NK-92 (cell line): ENCODE measurements around the gene TAP2.

ENCODE experiments used
- DNase-seq: peaks from one replicate; lab custom pipeline; 2025; ENCODE audit not compliant: unreplicated experiment; lab: John Stamatoyannopoulos, UW

Gene TAP2

GRCh38 chr6:32794510-32794909 is 44.0 kb downstream of the TAP2 start:
- no peak for DNase-seq

- no peak for DNase-seq
Measured at GRCh38 chr6:32792901-32793435, 45.6 kb downstream of the TAP2 start.

DNA sequence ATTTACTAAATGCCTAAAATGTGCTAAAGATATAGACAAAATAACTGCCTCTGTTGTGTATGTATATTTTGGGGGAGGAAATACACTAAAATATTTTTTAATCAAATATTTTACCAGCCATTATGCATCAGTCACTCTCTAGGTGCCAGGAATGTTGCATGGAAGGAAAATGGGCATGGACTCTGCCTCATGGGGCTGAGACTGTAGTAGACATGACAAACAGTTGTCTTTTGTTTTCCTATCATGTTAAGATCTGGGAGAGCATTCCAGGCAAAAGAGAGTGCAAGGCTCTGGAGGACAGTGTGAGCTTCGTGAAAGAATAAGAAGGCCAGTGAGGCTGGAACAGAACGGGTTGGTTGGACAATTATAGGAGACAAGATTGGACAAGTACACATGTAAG is 48.2 kb downstream of the TAP2 start:
- no peak for DNase-seq
